GM19328 (cell line): Measurements from ENCODE around the gene LPAR3.
"Not testable (repeated sequence)": the region's sequence is repeated elsewhere in the genome, so short reads cannot be mapped to it uniquely, and the experiment has no call there.

Source experiments
- ATAC-seq: cut with Tn5 transposase; IDR thresholded peaks from one replicate; pipeline ENCODE4 v1.9.1; 2021; ENCODE audit warnings: mild to moderate bottlenecking, moderate library complexity; ENCODE audit not compliant: unreplicated experiment

LPAR3 gene

GRCh38 chr1:84907095-84907827 lies 14.3 kb upstream of the LPAR3 start:
- no peak for ATAC-seq

- not testable (repeated sequence) for ATAC-seq
Measured at GRCh38 chr1:84902727-84903126, 9.7 kb upstream of the LPAR3 start.

- ATAC-seq, result no peak
Measured at GRCh38 chr1:84899969-84900368, 7.0 kb upstream of the LPAR3 start.

GRCh38 chr1:84896279-84896678 lies 3.3 kb upstream of the LPAR3 start:
- ATAC-seq, result no peak

- no peak for ATAC-seq
Measured at GRCh38 chr1:84890566-84890965, 2.4 kb downstream of the LPAR3 start.

- no peak for ATAC-seq
Measured at GRCh38 chr1:84889437-84889836, 3.6 kb downstream of the LPAR3 start.

GRCh38 chr1:84888753-84889152 lies 4.3 kb downstream of the LPAR3 start:
- ATAC-seq, result no peak

GRCh38 chr1:84887261-84887934 lies 5.6 kb downstream of the LPAR3 start:
- ATAC-seq, result no peak

GRCh38 chr1:84885469-84885868 lies 7.5 kb downstream of the LPAR3 start:
- ATAC-seq, result no peak

GRCh38 chr1:84884671-84885389 lies 8.2 kb downstream of the LPAR3 start:
- ATAC-seq, result no peak

- no peak for ATAC-seq
Measured at GRCh38 chr1:84883286-84883685, 9.7 kb downstream of the LPAR3 start.

- no peak for ATAC-seq
Measured at GRCh38 chr1:84877592-84877991, 15.4 kb downstream of the LPAR3 start.

GRCh38 chr1:84876353-84876752 lies 16.7 kb downstream of the LPAR3 start:
- no peak for ATAC-seq

- ATAC-seq, result no peak
Measured at GRCh38 chr1:84873366-84873765, 19.6 kb downstream of the LPAR3 start.

GRCh38 chr1:84872696-84873355 lies 20.2 kb downstream of the LPAR3 start:
- no peak for ATAC-seq

GRCh38 chr1:84871181-84871580 lies 21.8 kb downstream of the LPAR3 start:
- no peak for ATAC-seq

- no peak for ATAC-seq
Measured at GRCh38 chr1:84870591-84870990, 22.4 kb downstream of the LPAR3 start.

GRCh38 chr1:84869720-84870119 lies 23.3 kb downstream of the LPAR3 start:
- no peak for ATAC-seq

- peak; percentile 96 for ATAC-seq
Measured at GRCh38 chr1:84862810-84863251, 30.2 kb downstream of the LPAR3 start.

- no peak for ATAC-seq
Measured at GRCh38 chr1:84861988-84862644, 30.9 kb downstream of the LPAR3 start.

- ATAC-seq, result no peak
Measured at GRCh38 chr1:84861516-84861915, 31.5 kb downstream of the LPAR3 start.
